Colonic mucosa (tissue), 4 donors: ENCODE data around the gene LRRC8B. TPM values are rescaled to one million over a fixed set of nuclear protein-coding genes. Genes with fewer than 3 reads are reported as not detected.

Source experiments
- DNase-seq: peaks from one replicate; pipeline ENCODE4 v3.0.0-alpha.2; 2020
- H3K27ac ChIP-seq: fragments of 200-600 bp; one replicate; pipeline ENCODE4 v1.8.0; 2021
- H3K27me3 ChIP-seq: fragments of 200-600 bp; one replicate; pipeline ENCODE4 v1.8.0; 2021
- H3K36me3 ChIP-seq: fragments of 200-600 bp; one replicate; pipeline ENCODE4 v1.8.0; 2021
- H3K4me1 ChIP-seq: fragments of 200-600 bp; one replicate; pipeline ENCODE4 v1.8.0; 2021; ENCODE audit warnings: mild to moderate bottlenecking
- H3K4me3 ChIP-seq: fragments of 200-600 bp; one replicate; pipeline ENCODE4 v1.8.0; 2021
- H3K9ac ChIP-seq, 2 donors: one replicate each; pipeline ENCODE4 v1.7.0; 2013; ENCODE audit warnings: control low read depth in 2 of 2, low read depth in 2 of 2, low read length in 2 of 2
- H3K9me3 ChIP-seq: fragments of 200-600 bp; one replicate; pipeline ENCODE4 v1.8.0; 2021
- CTCF ChIP-seq: fragments of 200-600 bp; IDR thresholded peaks from one replicate; pipeline ENCODE4 v1.8.0; 2022; ENCODE audit warnings: antibody characterized with exemption, mild to moderate bottlenecking
- intact Hi-C: fragments of 100-400 bp; cut with DNase I; formaldehyde crosslinking; loops from one replicate; pipeline ENCODE4 v1.14.1; 2022
- total RNA-seq, 2 donors: library from RNA; stranded (reverse); fragmentation: NEBNext Ultra II Directional in 1 of 2; extraction: Animal tissue kit (Norgen Biotek cat#: 25700) in 1 of 2; gene quantifications; one replicate each; pipeline ENCODE4 v1.2.1, GENCODE V29; 2021
- donor health status: healthy.
- donor health status: DM: no; HTN: no; CAD: no.
- donor health status: DM: no; HTN: no; CAD: no.

The LRRC8B gene
- total RNA-seq, 2 donors from 2014 or later, result 14.4 to 15.0 TPM

GRCh38 chr1:89641781-89642180 lies 117.2 kb downstream of the LRRC8B start:
- Histone ChIP-seq H3K9me3 (no peaks in the 10 kb centered on the region), H3K4me1 (no peaks in the 10 kb centered on the region), H3K4me3 (no peak overlapping the region), H3K36me3 (no peaks in the 10 kb centered on the region), H3K27ac (no peak overlapping the region), H3K9ac (no peak overlapping the region), H3K27me3 (no peaks in the 10 kb centered on the region)
- DNase-seq, result no peak
- intact Hi-C loops, result no loop called here
- no peak for TF ChIP-seq CTCF

- intact Hi-C loops, result no loop called here
- H3K9me3 ChIP-seq, result no peaks in the 10 kb centered on the region
- H3K4me3 ChIP-seq, result no peak overlapping the region
- no peak overlapping the region for H3K9ac ChIP-seq
- H3K27me3 ChIP-seq, result no peaks in the 10 kb centered on the region
- TF ChIP-seq CTCF, result no peak
- H3K27ac ChIP-seq, result no peak overlapping the region
- H3K4me1 ChIP-seq, result no peaks in the 10 kb centered on the region
- DNase-seq, result no peak
- H3K36me3 ChIP-seq, result no peaks in the 10 kb centered on the region
Measured at GRCh38 chr1:89643577-89643976, 118.9 kb downstream of the LRRC8B start.

- Histone ChIP-seq H3K27ac (no peak overlapping the region), H3K36me3 (no peaks in the 10 kb centered on the region), H3K4me1 (no peaks in the 10 kb centered on the region), H3K9me3 (no peaks in the 10 kb centered on the region), H3K9ac (no peak overlapping the region), H3K27me3 (no peaks in the 10 kb centered on the region), H3K4me3 (no peak overlapping the region)
- intact Hi-C loops, result no loop called here
- TF ChIP-seq CTCF, result no peak
- DNase-seq, result no peak
Measured at GRCh38 chr1:89644119-89644814, 119.6 kb downstream of the LRRC8B start.

- intact Hi-C loops, result no loop called here
- no peak for TF ChIP-seq CTCF
- DNase-seq, result no peak
Measured at GRCh38 chr1:89646259-89646658, 121.6 kb downstream of the LRRC8B start.

More at GRCh38 chr1:89646259-89646658, 121.6 kb downstream of the LRRC8B start:
- Histone ChIP-seq H3K9me3 (no peaks in the 10 kb centered on the region), H3K9ac (no peak overlapping the region), H3K4me1 (no peaks in the 10 kb centered on the region), H3K4me3 (no peak overlapping the region), H3K36me3 (no peaks in the 10 kb centered on the region), H3K27me3 (no peaks in the 10 kb centered on the region), H3K27ac (no peak overlapping the region)

Other genes with a start within 250 kb of the LRRC8B start
- not detected for gene GBP6, start 160.8 kb upstream of the LRRC8B start, total RNA-seq
- gene LRRC8C, start 108.3 kb downstream of the LRRC8B start, total RNA-seq, result 1 to 10 TPM; 1.2 to 3.3 TPM